GM19043 (cell line): ENCODE data around the gene PLBD1.

Experiments used
- ATAC-seq: cut with Tn5 transposase; IDR thresholded peaks from one replicate; pipeline ENCODE4 v1.9.1; 2021; ENCODE audit warnings: low read depth; ENCODE audit not compliant: unreplicated experiment

Gene PLBD1

DNA sequence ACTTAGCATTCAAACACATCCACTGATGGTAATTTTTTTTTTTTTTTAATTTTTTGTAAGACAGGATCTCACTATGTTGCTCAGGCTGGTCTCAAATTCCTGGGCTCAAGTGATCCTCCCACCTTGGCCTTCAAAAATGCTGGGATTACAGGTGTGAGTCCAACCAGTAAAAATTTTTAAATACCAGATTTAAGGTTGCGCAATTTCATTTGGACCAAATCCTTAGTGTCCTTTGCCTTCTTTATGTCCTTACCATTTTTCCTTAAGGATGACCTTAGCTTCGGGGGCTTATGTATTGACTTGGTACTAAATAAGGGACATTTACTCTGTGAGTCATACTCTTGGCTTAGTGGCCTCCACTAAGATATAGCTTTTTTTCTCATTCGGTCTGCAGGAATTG is 4.1 kb upstream of the PLBD1 start:
- ATAC-seq: no peak

DNA sequence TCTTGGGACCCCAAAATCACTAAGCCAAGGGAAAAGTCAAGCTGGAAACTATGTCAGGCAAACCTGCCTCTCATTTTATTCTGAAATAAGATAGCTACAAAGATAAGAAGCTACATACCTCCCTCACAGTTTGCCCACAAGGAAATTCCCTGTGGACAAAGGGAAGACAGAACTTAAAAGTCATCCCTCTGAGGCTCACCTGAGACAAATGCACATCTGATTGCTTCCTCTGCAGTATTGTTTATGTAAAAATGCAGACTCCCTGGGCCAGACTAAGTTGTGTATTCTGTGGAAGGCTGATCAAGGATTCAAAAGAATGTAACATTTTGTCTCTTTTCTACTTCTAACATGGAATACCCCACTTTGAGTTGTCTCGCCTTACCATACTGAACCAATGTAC is 2.5 kb upstream of the PLBD1 start:
- no peak for ATAC-seq

DNA sequence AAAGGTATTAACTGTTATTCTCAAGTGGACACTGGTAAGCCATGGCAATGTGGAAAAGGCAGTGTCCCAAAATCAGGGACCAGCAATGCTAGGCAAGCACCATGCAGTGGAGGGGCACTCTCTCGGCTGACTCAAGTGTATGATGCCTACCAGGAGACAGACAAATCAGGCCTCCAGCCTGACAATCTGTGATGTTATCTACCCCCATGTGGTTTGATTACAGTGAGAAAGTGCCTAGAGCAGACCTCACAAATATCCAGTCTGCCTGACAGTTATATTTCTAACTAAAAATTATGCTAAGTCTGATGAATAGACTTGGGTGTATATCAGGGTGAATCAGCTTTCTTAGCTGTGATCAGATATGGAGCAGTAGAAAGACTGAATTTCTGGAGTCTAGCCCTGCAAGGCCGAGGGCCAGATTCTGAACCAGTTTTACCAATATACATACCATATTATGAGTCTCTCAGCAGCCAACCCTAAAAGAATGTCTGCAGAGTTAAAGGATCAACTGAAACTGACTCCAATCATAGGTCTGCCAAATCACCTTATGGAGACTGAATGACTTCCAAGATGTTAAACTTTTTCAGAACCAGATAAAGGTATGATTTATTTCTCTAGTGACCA is 3.2 kb downstream of the PLBD1 start:
- ATAC-seq: no peak

GRCh38 chr12:14563046-14563445 is 4.6 kb downstream of the PLBD1 start:
- ATAC-seq: no peak

DNA sequence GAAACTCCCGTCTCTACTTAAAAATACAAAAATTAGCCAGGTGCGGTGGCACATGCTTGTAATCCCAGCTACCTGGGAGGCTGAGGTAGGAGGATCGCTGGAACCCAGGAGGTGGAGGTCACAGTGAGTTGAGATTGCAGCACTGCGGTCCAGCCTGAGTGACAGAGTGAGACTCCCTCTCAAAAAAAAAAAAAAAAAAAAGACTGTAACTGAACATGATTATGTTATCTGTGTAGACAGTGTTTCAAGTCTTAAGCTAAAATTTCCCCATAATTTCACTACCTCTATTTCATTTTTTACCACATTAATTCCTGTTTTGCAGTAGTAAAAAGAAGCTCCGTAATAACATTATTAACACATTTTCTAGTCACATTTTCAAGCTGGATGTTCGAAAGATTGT is 5.4 kb downstream of the PLBD1 start:
- ATAC-seq: no peak

DNA sequence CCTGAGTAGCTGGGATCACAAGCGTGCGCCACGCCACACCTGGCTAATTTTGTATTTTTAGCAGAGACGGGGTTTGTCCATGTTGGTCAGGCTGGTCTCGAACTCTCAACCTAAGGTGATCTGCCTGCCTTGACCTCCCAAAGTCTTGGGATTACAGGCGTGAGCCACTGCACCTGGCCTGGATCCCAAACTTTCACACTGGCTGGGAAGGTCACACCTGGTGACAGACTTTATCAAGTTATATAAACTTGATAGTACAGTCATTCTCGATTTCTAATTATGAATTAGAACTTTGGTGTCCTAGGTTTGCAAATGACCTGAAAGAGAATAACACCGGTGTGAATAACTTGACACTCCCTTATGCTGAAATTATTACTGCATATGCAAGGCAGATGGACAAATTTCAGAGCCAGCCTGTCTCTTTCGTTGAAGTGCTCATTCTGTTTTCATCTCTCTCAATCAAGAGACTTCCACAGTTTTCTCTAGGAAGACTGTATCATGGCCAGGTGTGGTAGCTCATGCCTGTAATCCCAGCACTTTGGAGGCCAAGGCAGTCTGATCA is 5.9 kb downstream of the PLBD1 start:
- ATAC-seq: no peak

- no peak for ATAC-seq
Measured at GRCh38 chr12:14560904-14561574, 6.6 kb downstream of the PLBD1 start.

DNA sequence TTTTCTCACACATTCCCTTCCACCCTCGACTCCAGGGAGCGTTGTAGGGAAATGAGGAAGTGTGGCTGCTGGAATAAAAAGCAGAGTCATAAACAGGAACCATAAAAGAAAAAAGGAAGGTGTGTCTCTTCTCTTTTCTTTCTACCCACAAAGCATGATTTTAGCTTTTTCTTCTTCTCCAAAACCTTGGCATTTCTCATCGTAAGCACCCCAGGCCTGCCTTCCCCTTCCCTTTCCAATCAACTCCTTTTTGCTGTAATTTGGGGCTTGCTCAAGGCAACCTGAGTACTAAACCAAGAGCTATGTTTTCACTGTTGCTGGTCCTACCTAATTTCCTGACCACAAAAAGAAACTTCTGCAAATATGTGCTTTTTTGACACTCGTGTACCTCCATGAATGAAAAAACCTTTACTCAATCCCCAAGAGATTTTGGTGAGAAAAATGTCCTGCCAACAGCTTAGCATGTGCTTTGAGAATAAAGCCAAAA is 9.2 kb downstream of the PLBD1 start:
- ATAC-seq: no peak

DNA sequence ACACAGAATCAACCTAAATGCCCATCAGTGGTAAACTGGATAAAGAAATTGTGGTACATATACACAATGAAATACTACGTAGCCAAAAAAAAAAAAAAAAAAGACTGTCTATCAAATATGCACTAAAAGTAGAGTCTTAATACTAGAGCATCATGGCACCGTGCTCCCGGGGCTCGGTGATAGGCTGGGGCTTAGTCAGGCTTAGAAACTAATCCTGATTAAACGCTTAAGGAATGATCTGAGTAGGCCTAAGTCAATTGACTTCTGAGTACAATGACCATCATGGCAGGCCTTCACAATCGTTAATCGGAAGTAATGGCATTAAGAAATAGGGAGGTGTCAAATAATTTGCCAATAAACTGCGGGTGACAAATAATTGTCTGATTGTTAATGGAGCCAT is 9.7 kb downstream of the PLBD1 start:
- ATAC-seq: no peak

GRCh38 chr12:14554281-14555007 is 13.2 kb downstream of the PLBD1 start:
- no peak for ATAC-seq

DNA sequence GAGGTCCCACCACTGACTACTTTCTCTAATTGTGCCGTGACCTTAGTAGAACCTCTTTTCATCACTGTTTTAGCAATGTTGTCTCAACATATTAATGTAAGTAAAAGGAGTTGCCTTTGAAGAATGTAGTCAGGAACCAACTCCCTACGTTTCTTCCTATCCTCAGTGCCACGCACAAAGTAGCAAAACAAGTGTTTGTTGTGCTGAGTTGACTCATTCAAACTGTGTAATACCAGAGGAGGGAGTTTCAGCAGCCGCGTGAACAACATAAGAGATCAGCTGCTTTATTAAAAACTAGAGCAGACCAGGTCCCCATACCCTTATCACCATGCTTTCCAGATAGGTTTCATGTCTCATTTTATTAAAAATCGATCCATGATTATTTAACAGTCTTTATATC is 19.1 kb downstream of the PLBD1 start:
- no peak for ATAC-seq

- no peak for ATAC-seq
Measured at GRCh38 chr12:14547571-14547970, 20.1 kb downstream of the PLBD1 start.

GRCh38 chr12:14545144-14546124 is 22.2 kb downstream of the PLBD1 start:
- ATAC-seq: no peak

- ATAC-seq: peak; percentile 66
Measured at GRCh38 chr12:14540801-14541462, 26.8 kb downstream of the PLBD1 start.

DNA sequence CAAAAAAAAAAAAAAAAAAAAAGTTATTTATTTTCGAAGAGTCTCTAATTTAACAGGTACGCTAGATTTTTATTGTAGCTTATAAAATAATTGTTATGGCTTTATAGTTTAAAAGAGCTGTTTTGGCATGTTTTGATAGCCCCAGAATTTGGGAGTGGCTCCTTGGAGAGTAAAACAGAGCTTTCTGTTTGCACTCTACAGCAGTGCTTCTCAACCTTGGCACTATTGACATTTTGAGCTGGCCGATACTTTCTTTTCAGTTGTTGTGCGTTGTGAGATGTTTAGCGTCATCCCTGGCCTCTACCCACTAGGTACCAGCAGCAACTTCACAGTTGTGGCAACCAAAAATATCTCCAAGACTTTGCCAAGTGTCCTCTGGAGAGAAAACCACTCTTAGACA is 30.6 kb downstream of the PLBD1 start:
- no peak for ATAC-seq

DNA sequence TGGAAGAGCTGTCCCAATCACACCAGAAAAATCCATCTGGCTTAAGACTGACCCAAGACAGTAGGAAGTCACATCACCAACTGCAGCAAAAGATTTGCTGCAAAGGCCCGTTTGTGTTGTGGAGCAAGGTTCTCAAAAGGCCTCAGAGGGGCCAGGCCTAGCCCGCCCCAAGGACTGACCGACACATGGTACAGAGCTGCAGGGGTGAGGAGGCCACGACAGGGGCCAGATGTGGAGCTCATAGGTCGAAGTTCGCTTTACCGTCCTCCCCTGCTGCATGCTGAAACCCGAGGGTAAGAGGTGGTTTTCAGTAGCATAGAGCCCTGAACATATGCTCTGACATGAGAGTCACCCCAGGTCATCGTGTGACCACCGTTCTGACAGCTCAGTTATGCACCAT is 35.5 kb downstream of the PLBD1 start:
- ATAC-seq: no peak

GRCh38 chr12:14525964-14526363 is 41.7 kb downstream of the PLBD1 start:
- ATAC-seq: no peak

GRCh38 chr12:14521822-14522221 is 45.9 kb downstream of the PLBD1 start:
- no peak for ATAC-seq

GRCh38 chr12:14514946-14515345 is 52.7 kb downstream of the PLBD1 start:
- no peak for ATAC-seq
